ENCODE results near the gene WARS2.
A peak's percentile ranks its signal among the peaks of the same experiment; 100 is the strongest.

The WARS2 gene

DNA sequence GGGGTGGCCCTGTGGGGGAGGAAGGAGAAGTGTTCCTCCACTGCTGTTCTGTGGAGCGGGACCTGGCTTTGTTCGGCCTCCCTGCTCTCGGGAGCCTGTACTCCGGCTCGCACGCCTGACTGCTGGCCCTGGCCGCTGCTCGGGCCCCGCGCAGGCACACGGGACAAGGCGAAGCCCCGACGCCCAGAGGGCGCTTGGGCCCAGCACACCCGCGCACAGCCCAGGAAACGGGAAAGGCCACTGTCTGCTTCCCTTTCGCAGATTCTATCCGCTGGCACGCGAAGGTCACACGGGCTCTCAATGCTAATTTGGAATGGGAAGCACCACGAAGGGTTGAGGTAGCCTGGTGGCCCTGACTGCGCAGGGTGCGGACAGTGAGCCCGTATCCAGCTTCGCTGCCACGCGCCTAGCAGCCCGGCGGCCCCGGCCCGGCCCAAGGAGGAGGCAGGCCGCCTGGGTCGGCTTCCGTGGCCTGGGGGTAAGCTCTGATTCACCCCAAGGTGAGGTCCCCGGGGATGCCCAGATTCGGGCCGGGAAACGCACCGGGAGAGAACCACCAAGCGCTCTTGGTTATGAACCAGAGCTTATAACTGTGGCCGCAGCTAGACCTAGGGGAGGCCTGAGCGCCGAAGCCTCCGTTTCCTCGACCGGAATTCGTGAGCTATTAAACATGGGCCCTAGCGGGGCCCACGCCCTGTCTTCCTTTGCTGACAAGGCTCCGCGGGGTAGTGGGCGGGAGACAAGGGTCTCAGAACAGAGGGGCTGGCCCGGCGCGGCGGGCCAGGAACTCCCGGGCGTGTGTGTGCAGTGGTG lies 132.6 kb downstream of the WARS2 start:
- H3K4me1 ChIP-seq: no peaks in the 10 kb centered on the region
- TF ChIP-seq, protein P1, sequence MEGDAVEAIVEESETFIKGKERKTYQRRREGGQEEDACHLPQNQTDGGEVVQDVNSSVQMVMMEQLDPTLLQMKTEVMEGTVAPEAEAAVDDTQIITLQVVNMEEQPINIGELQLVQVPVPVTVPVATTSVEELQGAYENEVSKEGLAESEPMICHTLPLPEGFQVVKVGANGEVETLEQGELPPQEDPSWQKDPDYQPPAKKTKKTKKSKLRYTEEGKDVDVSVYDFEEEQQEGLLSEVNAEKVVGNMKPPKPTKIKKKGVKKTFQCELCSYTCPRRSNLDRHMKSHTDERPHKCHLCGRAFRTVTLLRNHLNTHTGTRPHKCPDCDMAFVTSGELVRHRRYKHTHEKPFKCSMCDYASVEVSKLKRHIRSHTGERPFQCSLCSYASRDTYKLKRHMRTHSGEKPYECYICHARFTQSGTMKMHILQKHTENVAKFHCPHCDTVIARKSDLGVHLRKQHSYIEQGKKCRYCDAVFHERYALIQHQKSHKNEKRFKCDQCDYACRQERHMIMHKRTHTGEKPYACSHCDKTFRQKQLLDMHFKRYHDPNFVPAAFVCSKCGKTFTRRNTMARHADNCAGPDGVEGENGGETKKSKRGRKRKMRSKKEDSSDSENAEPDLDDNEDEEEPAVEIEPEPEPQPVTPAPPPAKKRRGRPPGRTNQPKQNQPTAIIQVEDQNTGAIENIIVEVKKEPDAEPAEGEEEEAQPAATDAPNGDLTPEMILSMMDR (IDR thresholded peaks at IDR 0.05): no peak
- H3K4me2 ChIP-seq (ENCODE audit: low read length): peak overlapping the region; percentile 52
- H3K4me3 ChIP-seq (ENCODE audit: low read depth, low read length): peak overlapping the region; percentile 35
- H2AFZ ChIP-seq: no peak overlapping the region
- no peaks in the 10 kb centered on the region for H3K9me3 ChIP-seq (ENCODE audit: control insufficient read depth, low read length)
- no peak overlapping the region for H3K9ac ChIP-seq
- no peaks in the 10 kb centered on the region for H3K79me2 ChIP-seq
- H3K27me3 ChIP-seq (ENCODE audit: control insufficient read depth, insufficient read depth, low read length): peaks cover 9% of the 10 kb centered on the region
- H3K36me3 ChIP-seq (ENCODE audit: control insufficient read depth, insufficient read depth, low read length): no peaks in the 10 kb centered on the region
- no peak overlapping the region for H3K27ac ChIP-seq

GRCh38 chr1:119007339-119007669 lies 133.1 kb downstream of the WARS2 start:
- TF ChIP-seq, protein P1 (IDR thresholded peaks at IDR 0.05): no peak
- H3K27me3 ChIP-seq (ENCODE audit: control insufficient read depth, insufficient read depth, low read length): peaks cover 12% of the 10 kb centered on the region

GRCh38 chr1:119006406-119007279 lies 133.8 kb downstream of the WARS2 start:
- no peak overlapping the region for H2AFZ ChIP-seq
- H3K4me3 ChIP-seq (ENCODE audit: low read depth, low read length): no peak overlapping the region

More at GRCh38 chr1:119007339-119007669, 133.1 kb downstream of the WARS2 start:
- H3K79me2 ChIP-seq: no peaks in the 10 kb centered on the region
- no peaks in the 10 kb centered on the region for H3K4me1 ChIP-seq
- no peak overlapping the region for H3K9ac ChIP-seq
- no peak overlapping the region for H3K27ac ChIP-seq
- H3K4me2 ChIP-seq (ENCODE audit: low read length): no peak overlapping the region
- no peak overlapping the region for H2AFZ ChIP-seq
- peak overlapping the region; percentile 3 for H3K4me3 ChIP-seq (ENCODE audit: low read depth, low read length)
- H3K9me3 ChIP-seq (ENCODE audit: control insufficient read depth, low read length): no peaks in the 10 kb centered on the region
- H3K36me3 ChIP-seq (ENCODE audit: control insufficient read depth, insufficient read depth, low read length): no peaks in the 10 kb centered on the region

GRCh38 chr1:119005724-119006405 lies 134.6 kb downstream of the WARS2 start:
- H3K4me1 ChIP-seq: no peaks in the 10 kb centered on the region
- TF ChIP-seq, protein P1 (IDR thresholded peaks at IDR 0.05): no peak
- no peak overlapping the region for H3K4me2 ChIP-seq (ENCODE audit: low read length)
- H3K27me3 ChIP-seq (ENCODE audit: control insufficient read depth, insufficient read depth, low read length): peaks cover 16% of the 10 kb centered on the region
- H3K27ac ChIP-seq: no peak overlapping the region
- H3K36me3 ChIP-seq (ENCODE audit: control insufficient read depth, insufficient read depth, low read length): no peaks in the 10 kb centered on the region
- no peaks in the 10 kb centered on the region for H3K79me2 ChIP-seq
- no peak overlapping the region for H3K4me3 ChIP-seq (ENCODE audit: low read depth, low read length)
- no peaks in the 10 kb centered on the region for H3K9me3 ChIP-seq (ENCODE audit: control insufficient read depth, low read length)
- H3K9ac ChIP-seq: no peak overlapping the region
- H2AFZ ChIP-seq: no peak overlapping the region

More at GRCh38 chr1:119006406-119007279, 133.8 kb downstream of the WARS2 start:
- H3K36me3 ChIP-seq (ENCODE audit: control insufficient read depth, insufficient read depth, low read length): no peaks in the 10 kb centered on the region
- H3K9me3 ChIP-seq (ENCODE audit: control insufficient read depth, low read length): no peaks in the 10 kb centered on the region
- no peak overlapping the region for H3K9ac ChIP-seq
- no peak overlapping the region for H3K27ac ChIP-seq
- peaks cover 16% of the 10 kb centered on the region for H3K27me3 ChIP-seq (ENCODE audit: control insufficient read depth, insufficient read depth, low read length)
- no peaks in the 10 kb centered on the region for H3K79me2 ChIP-seq
- H3K4me2 ChIP-seq (ENCODE audit: low read length): no peak overlapping the region
- no peaks in the 10 kb centered on the region for H3K4me1 ChIP-seq
- TF ChIP-seq, protein P1 (IDR thresholded peaks at IDR 0.05): no peak

All from parathyroid adenoma (tissue), 2 donors.